ENCODE results near the gene SYNCRIP. TPM values are rescaled to one million over a fixed set of nuclear protein-coding genes. Genes with fewer than 3 reads are reported as not detected.

SYNCRIP gene
- total and polyA plus RNA-seq, 2 of the 4 experiments (the other 2 are of a cell fraction): 50.1 to 59.3 TPM

DNA sequence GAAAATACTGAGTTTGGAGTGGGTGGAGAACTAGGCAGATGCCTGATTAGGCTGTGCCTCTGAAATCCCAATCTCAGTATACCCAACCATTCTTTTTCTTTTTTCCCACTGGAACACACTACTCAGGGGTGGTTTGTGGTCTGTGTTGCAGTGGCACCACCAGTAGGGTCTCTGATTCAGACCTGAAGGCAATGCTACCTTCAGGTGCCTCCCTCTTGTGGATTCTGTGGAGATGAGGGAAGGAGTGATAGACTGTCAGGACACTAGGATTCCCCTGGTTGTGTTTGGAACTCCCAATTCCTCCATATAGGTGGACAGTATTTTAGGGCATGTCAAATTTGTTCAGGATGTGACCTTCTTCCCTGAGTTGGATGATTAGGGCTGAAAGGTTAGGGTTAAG, 47.4 kb upstream of the SYNCRIP start:
- ChIA-PET CTCF (no interaction called here), POLR2A (ENCODE audit: unreplicated experiment) (no interaction called here)
- Histone ChIP-seq H3K27ac (ENCODE audit: insufficient read depth, low read length) (no peak overlapping the region), H3K9ac (ENCODE audit: low read depth, low read length) (no peak overlapping the region), H3K9me1 (ENCODE audit: insufficient read depth, low read length) (no peaks in the 10 kb centered on the region), H3K4me2 (ENCODE audit: low read depth, low read length) (no peak overlapping the region), H3K9me3 (ENCODE audit: control insufficient read depth, insufficient read depth, low read length) (no peaks in the 10 kb centered on the region), H3K4me1 (ENCODE audit: control insufficient read depth, insufficient read depth, low read length) (no peaks in the 10 kb centered on the region), H2BK5ac (ENCODE audit: low read depth, low read length, poor library complexity, severe bottlenecking) (no peak overlapping the region), H3K56ac (ENCODE audit: extremely low read depth, insufficient read depth, low read length) (no peak overlapping the region), H3K79me1 (ENCODE audit: low read depth in 1 of 2, low read length in 2 of 2) (0 out of 4 replicates have a peak, but pooled peaks cover under 1 to 4% of the 10 kb centered on the region in 2 experiments), H3K4ac (ENCODE audit: low read depth, low read length) (no peak overlapping the region), H4K91ac (ENCODE audit: insufficient read depth, low read depth, low read length) (no peak overlapping the region), H4K8ac (ENCODE audit: low read depth in 2 of 2, low read length in 2 of 2) (no peak overlapping the region), H2AFZ (replicated peaks; ENCODE audit: low read length, poor library complexity) (no peak overlapping the region), H2AK9ac (replicated peaks; ENCODE audit: low read depth, low read length, poor library complexity) (no peak overlapping the region), H2BK15ac (ENCODE audit: low read depth, low read length) (no peak overlapping the region), H3K23ac (ENCODE audit: low read depth, low read length) (no peak overlapping the region), H4K20me1 (ENCODE audit: insufficient read depth, low read length) (no peaks in the 10 kb centered on the region), H3K4me3 (ENCODE audit: insufficient read depth, low read depth, low read length) (no peak overlapping the region), H3K27me3 (ENCODE audit: control insufficient read depth, insufficient read depth, low read length) (no peaks in the 10 kb centered on the region; the same call in none of the 2 replicates), H3K14ac (replicated peaks; ENCODE audit: low read depth, low read length) (no peak overlapping the region), H3K18ac (ENCODE audit: low read depth, low read length) (no peak overlapping the region), H2BK20ac (ENCODE audit: low read depth, low read length) (no peak overlapping the region), H2AK5ac (ENCODE audit: low read depth, low read length) (no peak overlapping the region), H3K36me3 (ENCODE audit: control insufficient read depth, insufficient read depth, low read length) (no peaks in the 10 kb centered on the region), H4K5ac (ENCODE audit: low read depth, low read length) (no peak overlapping the region), H2BK120ac (ENCODE audit: low read depth, low read length) (no peak overlapping the region)
- BruUV-seq (replicated peaks): no TSS peak
- no peak for TF ChIP-seq MAZ (IDR thresholded peaks at IDR 0.05; ENCODE audit: borderline replicate concordance, low read depth, low read length)
- TF ChIP-seq, protein P1, sequence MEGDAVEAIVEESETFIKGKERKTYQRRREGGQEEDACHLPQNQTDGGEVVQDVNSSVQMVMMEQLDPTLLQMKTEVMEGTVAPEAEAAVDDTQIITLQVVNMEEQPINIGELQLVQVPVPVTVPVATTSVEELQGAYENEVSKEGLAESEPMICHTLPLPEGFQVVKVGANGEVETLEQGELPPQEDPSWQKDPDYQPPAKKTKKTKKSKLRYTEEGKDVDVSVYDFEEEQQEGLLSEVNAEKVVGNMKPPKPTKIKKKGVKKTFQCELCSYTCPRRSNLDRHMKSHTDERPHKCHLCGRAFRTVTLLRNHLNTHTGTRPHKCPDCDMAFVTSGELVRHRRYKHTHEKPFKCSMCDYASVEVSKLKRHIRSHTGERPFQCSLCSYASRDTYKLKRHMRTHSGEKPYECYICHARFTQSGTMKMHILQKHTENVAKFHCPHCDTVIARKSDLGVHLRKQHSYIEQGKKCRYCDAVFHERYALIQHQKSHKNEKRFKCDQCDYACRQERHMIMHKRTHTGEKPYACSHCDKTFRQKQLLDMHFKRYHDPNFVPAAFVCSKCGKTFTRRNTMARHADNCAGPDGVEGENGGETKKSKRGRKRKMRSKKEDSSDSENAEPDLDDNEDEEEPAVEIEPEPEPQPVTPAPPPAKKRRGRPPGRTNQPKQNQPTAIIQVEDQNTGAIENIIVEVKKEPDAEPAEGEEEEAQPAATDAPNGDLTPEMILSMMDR (conservative IDR thresholded peaks at IDR 0.05; ENCODE audit: low read depth, low read length): no peak
- no peak for TF ChIP-seq RCOR1 (IDR thresholded peaks at IDR 0.05; ENCODE audit: insufficient replicate concordance, low read length)
- no peak for TF ChIP-seq MXI1 (IDR thresholded peaks at IDR 0.05; ENCODE audit: borderline replicate concordance, low read depth, low read length)
- TF ChIP-seq, protein P2, sequence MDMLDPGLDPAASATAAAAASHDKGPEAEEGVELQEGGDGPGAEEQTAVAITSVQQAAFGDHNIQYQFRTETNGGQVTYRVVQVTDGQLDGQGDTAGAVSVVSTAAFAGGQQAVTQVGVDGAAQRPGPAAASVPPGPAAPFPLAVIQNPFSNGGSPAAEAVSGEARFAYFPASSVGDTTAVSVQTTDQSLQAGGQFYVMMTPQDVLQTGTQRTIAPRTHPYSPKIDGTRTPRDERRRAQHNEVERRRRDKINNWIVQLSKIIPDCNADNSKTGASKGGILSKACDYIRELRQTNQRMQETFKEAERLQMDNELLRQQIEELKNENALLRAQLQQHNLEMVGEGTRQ (IDR thresholded peaks at IDR 0.05; ENCODE audit: low read depth, low read length): no peak
- TF ChIP-seq BHLHE40 (IDR thresholded peaks at IDR 0.05; ENCODE audit: low read depth, low read length): no peak
- TF ChIP-seq MAFK (IDR thresholded peaks at IDR 0.05; ENCODE audit: low read depth, low read length): no peak
- TF ChIP-seq FOS (IDR thresholded peaks at IDR 0.05; ENCODE audit: low read depth, low read length): no peak
- TF ChIP-seq RFX5 (IDR thresholded peaks at IDR 0.05; ENCODE audit: low read depth, low read length): no peak
- TF ChIP-seq CHD1 (IDR thresholded peaks at IDR 0.05; ENCODE audit: low read depth, low read length): no peak
- TF ChIP-seq SMC3 (IDR thresholded peaks at IDR 0.05; ENCODE audit: low read depth, low read length): no peak
- TF ChIP-seq POLR2A (IDR thresholded peaks at IDR 0.05; ENCODE audit: low read depth, low read length): no peak
- no peak for ATAC-seq (ENCODE audit: low read depth)
- dilution Hi-C loops (cut with HindIII; ENCODE audit: low sequenced_read_pairs, unreplicated experiment): no loop called here
- DNase-seq: no peak
- in situ Hi-C loops (cut with MboI; ENCODE audit: low sequenced_read_pairs): no loop called here
- intact Hi-C loops (cut with micrococcal nuclease): no loop called here

Measured in IMR-90 (cell line).